Common myeloid progenitor, CD34-positive (primary cell): ENCODE results near the gene BIRC7.

Experiments
- CTCF ChIA-PET: fragments of 350-600 bp; sonication (Branson Sonifier 250); formaldehyde crosslinking; loops from one replicate; lab custom pipeline; 2021; ENCODE audit warnings: antibody characterized with exemption; lab: Charles Lee
- POLR2A ChIA-PET: fragments of 350-600 bp; sonication (Branson Sonifier 250); formaldehyde crosslinking; loops from one replicate; lab custom pipeline; 2021; ENCODE audit warnings: antibody characterized with exemption; lab: Charles Lee
- DNase-seq, 3 donors: peaks; one replicate each; pipeline versions ENCODE4 v3.0.0 to v3.0.0-alpha.2; 2013
- H3K27ac ChIP-seq, 2 experiments: 1 replicate in 1 of 2; 2 replicates in 1 of 2; pipeline ENCODE4 v1.7.0; 2013; ENCODE audit warnings: inconsistent platforms in 2 of 2, low read length in 2 of 2, mild to moderate bottlenecking in 2 of 2, low read depth in 1 of 2, moderate library complexity in 1 of 2; ENCODE audit not compliant: severe bottlenecking in 2 of 2, insufficient read depth in 1 of 2, poor library complexity in 1 of 2
- H3K27me3 ChIP-seq, 5 experiments: replicated peaks in 2 of 5; 1 replicate in 3 of 5; 2 replicates in 2 of 5; pipeline versions ENCODE4 v1.6.1 to v1.7.0; 2013; ENCODE audit warnings: low read length in 4 of 5, mild to moderate bottlenecking in 2 of 5, moderate library complexity in 2 of 5, inconsistent platforms in 1 of 5; ENCODE audit not compliant: insufficient read depth in 5 of 5, control insufficient read depth in 4 of 5
- H3K36me3 ChIP-seq, 4 experiments: 1 replicate in 2 of 4; 2 replicates in 2 of 4; pipeline versions ENCODE4 v1.6.1 to v1.7.0; 2013; ENCODE audit warnings: low read length in 3 of 4, control low read depth in 1 of 4, mild to moderate bottlenecking in 1 of 4; ENCODE audit not compliant: control insufficient read depth in 4 of 4, insufficient read depth in 4 of 4
- H3K4me1 ChIP-seq, 4 experiments: 1 replicate in 3 of 4; 2 replicates in 1 of 4; pipeline versions ENCODE4 v1.6.1 to v1.7.1; 2013; ENCODE audit warnings: low read length in 3 of 4, mild to moderate bottlenecking in 3 of 4, control low read depth in 1 of 4, inconsistent platforms in 1 of 4, moderate library complexity in 1 of 4; ENCODE audit not compliant: control insufficient read depth in 4 of 4, insufficient read depth in 4 of 4; ENCODE audit errors: control extremely low read depth in 1 of 4
- H3K4me3 ChIP-seq, 7 experiments: 1 replicate in 4 of 7; 2 replicates in 3 of 7; pipeline versions ENCODE4 v1.5.1 to v1.7.0; 2013; ENCODE audit warnings: mild to moderate bottlenecking in 7 of 7, low read length in 6 of 7, moderate library complexity in 6 of 7, inconsistent platforms in 2 of 7, low read depth in 2 of 7, control low read depth in 1 of 7; ENCODE audit not compliant: insufficient read depth in 4 of 7, control insufficient read depth in 1 of 7; ENCODE audit errors: extremely low read depth in 1 of 7
- H3K9me3 ChIP-seq, 5 experiments: 1 replicate in 4 of 5; 2 replicates in 1 of 5; pipeline versions ENCODE4 v1.6.1 to v1.7.1; 2013; ENCODE audit warnings: low read length in 4 of 5, mild to moderate bottlenecking in 2 of 5, inconsistent platforms in 1 of 5, low read depth in 1 of 5, moderate library complexity in 1 of 5; ENCODE audit not compliant: control insufficient read depth in 4 of 5, insufficient read depth in 2 of 5; ENCODE audit errors: control extremely low read depth in 1 of 5
- WGBS: methylation state at CpG from one replicate; pipeline ENCODE4 v1.1.5; 2013; ENCODE audit not compliant: insufficient coverage; 5-methylcytosine and 5-hydroxymethylcytosine counted together

The BIRC7 gene

GRCh38 chr20:63280371-63280770, 44.7 kb downstream of the BIRC7 start:
- CTCF ChIA-PET, result interaction anchor here (0.8 to 3.0 kb wide), 2 partner anchors 52 to 57 kb away, joined by 3 to 15 read pairs; no protein-coding TSS in a partner anchor
- POLR2A ChIA-PET, result no interaction called here

GRCh38 chr20:63280929-63281545, 45.3 kb downstream of the BIRC7 start:
- Histone ChIP-seq H3K4me1 (no peaks in the 10 kb centered on the region), H3K4me3 (no peak overlapping the region), H3K27ac (no peak overlapping the region), H3K27me3 (no peaks in the 10 kb centered on the region), H3K9me3 (no peaks in the 10 kb centered on the region), H3K36me3 (peaks cover 2 to 80% (median 56%) of the 10 kb centered on the region in 4 experiments)
- CTCF ChIA-PET, result interaction anchor here (0.8 to 3.0 kb wide), 2 partner anchors 53 to 57 kb away, joined by 3 to 15 read pairs; no protein-coding TSS in a partner anchor
- 95% methylated on average over 19 of the region's 19 CpGs for WGBS
- DNase-seq, result no peak
- POLR2A ChIA-PET, result no interaction called here

More at GRCh38 chr20:63280371-63280770, 44.7 kb downstream of the BIRC7 start:
- H3K4me3 ChIP-seq, result no peak overlapping the region
- H3K9me3 ChIP-seq, result no peaks in the 10 kb centered on the region
- no peak for DNase-seq
- H3K4me1 ChIP-seq, result no peaks in the 10 kb centered on the region
- H3K36me3 ChIP-seq, result peaks cover 2 to 77% (median 54%) of the 10 kb centered on the region in 4 experiments
- H3K27ac ChIP-seq, result no peak overlapping the region
- WGBS, result 100% methylated on average over 4 of the region's 6 CpGs
- no peaks in the 10 kb centered on the region for H3K27me3 ChIP-seq

GRCh38 chr20:63281742-63282665, 46.3 kb downstream of the BIRC7 start:
- Histone ChIP-seq H3K4me1 (no peaks in the 10 kb centered on the region), H3K27me3 (no peaks in the 10 kb centered on the region), H3K9me3 (no peaks in the 10 kb centered on the region), H3K36me3 (peaks cover 2 to 78% (median 50%) of the 10 kb centered on the region in 4 experiments), H3K4me3 (no peak overlapping the region), H3K27ac (no peak overlapping the region)
- DNase-seq, result no peak
- WGBS, result 95% methylated on average over 26 of the region's 38 CpGs
- POLR2A ChIA-PET, result no interaction called here
- CTCF ChIA-PET, result interaction anchor here (0.7 to 3.0 kb wide), 2 partner anchors 58 to 68 kb away, joined by 3 to 15 read pairs; no protein-coding TSS in a partner anchor

- no peaks in the 10 kb centered on the region for H3K9me3 ChIP-seq
- no peak overlapping the region for H3K4me3 ChIP-seq
- WGBS, result 93% methylated on average over 14 of the region's 17 CpGs
- CTCF ChIA-PET, result interaction anchor here (0.7 kb wide), 1 partner anchor 69 kb away, joined by 3 read pairs; no protein-coding TSS in a partner anchor
- POLR2A ChIA-PET, result no interaction called here
- DNase-seq, result no peak
- H3K27ac ChIP-seq, result no peak overlapping the region
- H3K36me3 ChIP-seq, result peaks cover 2 to 78% (median 48%) of the 10 kb centered on the region in 4 experiments
- no peaks in the 10 kb centered on the region for H3K4me1 ChIP-seq
- H3K27me3 ChIP-seq, result no peaks in the 10 kb centered on the region
These were observed 47.2 kb downstream of the BIRC7 start for GRCh38 chr20:63282946-63283345.

- no peaks in the 10 kb centered on the region for H3K9me3 ChIP-seq
- 96% methylated on average over 32 of the region's 33 CpGs for WGBS
- ChIA-PET CTCF (no interaction called here), POLR2A (no interaction called here)
- no peak overlapping the region for H3K27ac ChIP-seq
- H3K4me1 ChIP-seq, result no peaks in the 10 kb centered on the region
- H3K36me3 ChIP-seq, result peaks cover 2 to 81% (median 49%) of the 10 kb centered on the region in 4 experiments
- no peaks in the 10 kb centered on the region for H3K27me3 ChIP-seq
- H3K4me3 ChIP-seq, result no peak overlapping the region
- DNase-seq, result no peak
These were observed 47.8 kb downstream of the BIRC7 start for GRCh38 chr20:63283397-63284082.

GRCh38 chr20:63284083-63284440, 48.4 kb downstream of the BIRC7 start:
- Histone ChIP-seq H3K4me1 (no peaks in the 10 kb centered on the region), H3K27ac (no peak overlapping the region), H3K9me3 (no peaks in the 10 kb centered on the region), H3K4me3 (peak overlapping the region in 2 of 7 experiments; percentile 33 to 42), H3K27me3 (no peaks in the 10 kb centered on the region), H3K36me3 (peaks cover 2 to 82% (median 52%) of the 10 kb centered on the region in 4 experiments)
- no peak for DNase-seq
- CTCF ChIA-PET, result no interaction called here
- 86% methylated on average over 12 of the region's 14 CpGs for WGBS
- POLR2A ChIA-PET, result no interaction called here
